ENCODE measurements around the gene TNFRSF19.

The TNFRSF19 gene

GRCh38 chr13:23608701-23609413 is 38.6 kb downstream of the TNFRSF19 start:
- no peak for DNase-seq

DNA sequence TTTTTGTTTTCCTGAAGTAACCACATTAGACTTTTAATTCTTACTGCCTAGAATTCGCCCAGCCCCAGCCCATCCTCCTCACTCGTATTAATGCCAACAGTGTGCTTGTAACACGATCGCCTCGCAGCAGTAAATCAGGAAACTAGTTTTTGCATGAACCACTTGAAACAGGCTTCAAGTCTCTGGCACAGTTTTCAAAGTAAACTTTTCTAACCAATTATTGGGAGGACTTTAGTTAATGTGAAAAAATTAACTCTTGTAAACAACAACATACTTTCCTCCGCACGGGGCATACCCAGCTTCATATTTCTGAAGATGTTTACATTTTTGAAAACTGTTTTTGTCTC is 39.2 kb downstream of the TNFRSF19 start:
- no peak for DNase-seq

- no peak for DNase-seq
Measured at GRCh38 chr13:23609874-23610576, 39.8 kb downstream of the TNFRSF19 start.

- DNase-seq: no peak
Measured at GRCh38 chr13:23610966-23611491, 40.8 kb downstream of the TNFRSF19 start.

DNA sequence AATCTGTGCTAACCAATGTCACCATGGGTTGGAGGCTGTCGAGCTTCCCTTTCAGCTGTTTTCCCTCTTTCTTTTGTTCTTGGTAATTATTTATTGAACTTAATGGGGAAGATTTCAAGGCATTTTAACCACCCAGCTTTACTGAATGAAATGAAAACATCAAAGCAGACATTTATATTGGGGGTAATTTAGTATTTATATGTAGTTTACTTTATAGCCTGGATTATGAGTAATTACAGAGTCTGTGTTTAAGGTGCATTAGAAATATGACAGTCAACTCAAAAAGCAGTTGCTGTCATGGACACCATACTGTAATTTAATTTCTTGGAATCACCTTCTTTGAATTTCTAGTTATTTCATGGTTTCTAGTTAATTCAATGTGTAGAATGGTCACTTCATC is 42.0 kb downstream of the TNFRSF19 start:
- no peak for DNase-seq

- no peak for DNase-seq
Measured at GRCh38 chr13:23612731-23613130, 42.5 kb downstream of the TNFRSF19 start.

DNA sequence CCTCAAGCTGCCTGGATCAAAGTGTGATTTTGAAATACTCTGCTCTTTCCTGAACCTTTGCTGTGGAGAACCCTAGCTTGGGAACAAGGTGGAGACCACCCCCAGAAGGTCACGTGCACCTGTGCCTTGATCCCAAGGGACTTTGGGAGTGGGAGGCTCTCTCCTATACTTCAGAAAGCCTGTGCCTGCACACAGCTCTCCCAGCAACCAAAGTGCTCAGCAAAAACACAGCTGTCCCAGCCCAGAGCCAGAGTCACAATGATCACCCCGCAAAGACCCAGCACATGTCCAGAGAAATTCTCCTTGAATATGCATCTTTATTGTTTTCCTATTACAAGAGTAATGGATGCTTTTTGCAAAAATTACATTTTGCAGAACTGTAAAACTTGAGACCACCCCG is 43.4 kb downstream of the TNFRSF19 start:
- DNase-seq: no peak

DNA sequence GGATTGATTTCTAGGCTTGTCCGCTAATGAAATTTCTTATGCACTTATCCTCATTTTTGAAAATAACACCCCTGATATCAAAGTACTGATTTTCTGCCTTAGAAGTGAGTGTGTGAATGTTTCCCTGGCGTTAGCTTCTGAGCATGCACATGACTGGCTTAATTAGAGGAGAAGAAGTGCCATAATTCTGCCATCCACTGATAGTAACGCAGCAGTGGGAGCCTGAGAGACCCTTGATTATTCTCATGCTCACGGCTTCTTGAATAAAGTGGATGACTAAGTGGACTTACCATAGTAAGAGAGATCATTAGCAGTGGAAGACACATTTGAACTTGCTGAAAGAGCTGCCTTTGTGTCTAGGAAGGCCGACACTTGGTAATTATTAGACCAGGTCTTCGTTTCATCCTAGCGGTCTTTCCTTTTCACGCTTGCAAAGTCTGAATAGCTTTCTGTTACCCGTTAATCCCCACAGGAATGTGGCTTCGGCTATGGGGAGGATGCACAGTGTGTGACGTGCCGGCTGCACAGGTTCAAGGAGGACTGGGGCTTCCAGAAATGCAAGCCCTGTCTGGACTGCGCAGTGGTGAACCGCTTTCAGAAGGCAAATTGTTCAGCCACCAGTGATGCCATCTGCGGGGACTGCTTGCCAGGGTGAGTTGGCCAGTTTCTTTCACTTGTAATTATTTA is 45.3 kb downstream of the TNFRSF19 start:
- no peak for DNase-seq

- no peak for DNase-seq
Measured at GRCh38 chr13:23616228-23616627, 46.0 kb downstream of the TNFRSF19 start.

DNA sequence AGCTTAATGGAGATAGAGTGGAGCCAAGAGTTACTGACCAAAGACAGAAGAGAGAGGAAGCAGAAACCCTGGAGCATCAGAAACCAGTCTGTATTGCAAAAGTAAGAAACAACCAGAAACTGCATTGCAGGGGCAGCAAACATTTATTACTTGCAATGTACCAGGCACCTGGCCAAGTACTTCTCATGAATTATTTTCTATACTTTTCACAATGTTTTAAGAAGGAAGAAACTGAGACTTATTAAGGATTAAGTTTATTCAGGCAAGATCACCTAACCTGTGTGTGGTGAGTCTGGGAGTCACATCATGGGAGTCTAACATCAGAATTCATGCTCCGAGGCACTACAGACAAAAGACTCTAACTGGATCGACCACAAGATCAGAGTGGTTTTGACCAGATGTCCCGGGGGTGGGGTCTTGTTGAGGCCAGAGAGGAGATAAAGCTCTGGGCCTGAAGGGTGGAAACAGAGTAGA is 47.4 kb downstream of the TNFRSF19 start:
- no peak for DNase-seq

DNA sequence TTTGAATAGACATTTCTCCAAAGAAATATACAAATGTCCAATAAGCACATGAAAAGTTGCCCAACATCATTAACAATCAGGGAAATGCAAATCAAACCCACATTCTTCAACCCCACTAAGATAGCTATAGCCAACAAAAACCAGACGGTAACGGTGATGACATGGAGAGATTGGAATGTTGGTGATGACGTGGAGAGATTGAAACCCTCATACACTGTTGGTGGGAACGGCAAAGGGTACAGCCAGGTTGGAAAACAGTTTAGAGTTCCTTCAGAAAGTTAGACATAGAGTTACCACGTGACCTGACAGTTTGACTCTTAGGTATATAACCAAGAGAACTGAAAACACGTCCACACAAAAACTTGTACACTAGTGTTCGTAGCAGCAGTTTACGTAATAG is 48.1 kb downstream of the TNFRSF19 start:
- no peak for DNase-seq

DNA sequence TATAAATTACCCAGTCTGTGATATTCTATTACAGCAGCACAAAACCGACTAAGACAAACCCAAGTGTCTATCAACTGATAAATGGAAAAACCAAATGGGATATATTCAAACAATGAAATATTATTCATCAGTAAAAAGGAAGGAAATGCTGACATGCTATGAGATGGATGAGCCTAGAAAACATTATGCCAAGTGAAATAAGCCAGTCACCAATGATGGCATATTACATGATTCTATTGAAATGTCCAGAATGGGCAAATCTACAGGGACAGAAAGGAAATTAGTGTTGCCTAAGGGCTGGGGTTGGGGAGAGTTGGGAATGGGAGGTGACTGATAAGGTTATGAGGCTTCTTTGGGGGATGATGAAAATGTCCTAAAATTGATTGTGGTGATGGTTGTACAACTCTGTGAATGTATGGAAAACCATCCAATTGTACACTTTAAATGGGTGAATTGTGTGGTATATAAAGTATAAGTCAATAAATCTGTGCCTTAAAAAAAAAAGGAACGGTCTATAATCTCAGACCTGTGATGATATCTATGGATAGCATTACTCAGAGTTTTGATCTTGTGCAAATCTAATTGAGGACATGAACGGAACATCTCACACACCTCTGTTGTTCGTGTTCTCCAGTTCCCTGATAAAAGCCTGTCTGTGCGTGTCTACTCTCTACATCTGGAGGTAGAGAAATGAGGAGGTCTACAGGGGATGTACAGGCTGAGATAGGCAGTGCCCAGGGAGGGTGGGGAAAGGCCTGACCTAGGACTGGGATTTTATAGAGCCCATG is 49.0 kb downstream of the TNFRSF19 start:
- DNase-seq: no peak

GRCh38 chr13:23620211-23620610 is 50.0 kb downstream of the TNFRSF19 start:
- no peak for DNase-seq

GRCh38 chr13:23620613-23621315 is 50.6 kb downstream of the TNFRSF19 start:
- DNase-seq: no peak

DNA sequence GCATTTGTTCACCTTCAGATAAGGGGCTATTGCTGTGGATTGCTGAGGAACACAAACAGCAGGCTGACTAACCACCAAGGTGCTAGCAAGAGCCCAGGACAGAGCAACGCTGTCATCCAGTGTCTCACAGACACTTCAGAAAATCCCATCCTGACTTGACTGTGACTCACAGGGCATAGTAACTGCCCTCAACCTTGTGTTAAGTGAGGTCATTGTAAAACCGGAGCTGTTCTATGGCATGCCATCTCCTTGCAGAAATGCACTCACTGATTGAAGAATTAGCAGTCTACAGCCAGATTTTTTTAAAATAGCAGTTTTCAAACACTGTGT is 51.1 kb downstream of the TNFRSF19 start:
- no peak for DNase-seq

DNA sequence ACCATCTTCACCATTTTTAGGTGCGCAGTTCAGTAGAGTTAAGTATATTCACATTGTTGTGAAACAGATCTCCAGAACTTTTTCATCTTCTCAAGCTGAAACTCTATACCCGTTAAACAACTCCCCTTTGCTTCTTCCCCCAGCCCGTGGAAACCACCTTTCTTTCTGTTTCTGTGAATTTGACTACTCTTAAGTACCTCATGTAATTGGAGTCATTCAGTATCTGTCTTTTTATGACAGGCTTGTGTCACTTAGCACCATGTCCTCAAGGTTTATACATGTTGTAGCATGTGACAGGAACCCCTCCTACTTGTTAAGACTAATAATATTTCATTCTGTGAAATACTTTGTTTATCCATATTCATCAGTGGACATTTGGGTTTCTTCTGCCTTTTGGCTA is 52.8 kb downstream of the TNFRSF19 start:
- DNase-seq: no peak

GRCh38 chr13:23623394-23623793 is 53.2 kb downstream of the TNFRSF19 start:
- DNase-seq: no peak

- DNase-seq: no peak
Measured at GRCh38 chr13:23626700-23627099, 56.5 kb downstream of the TNFRSF19 start.

- no peak for DNase-seq
Measured at GRCh38 chr13:23627410-23627809, 57.2 kb downstream of the TNFRSF19 start.

DNA sequence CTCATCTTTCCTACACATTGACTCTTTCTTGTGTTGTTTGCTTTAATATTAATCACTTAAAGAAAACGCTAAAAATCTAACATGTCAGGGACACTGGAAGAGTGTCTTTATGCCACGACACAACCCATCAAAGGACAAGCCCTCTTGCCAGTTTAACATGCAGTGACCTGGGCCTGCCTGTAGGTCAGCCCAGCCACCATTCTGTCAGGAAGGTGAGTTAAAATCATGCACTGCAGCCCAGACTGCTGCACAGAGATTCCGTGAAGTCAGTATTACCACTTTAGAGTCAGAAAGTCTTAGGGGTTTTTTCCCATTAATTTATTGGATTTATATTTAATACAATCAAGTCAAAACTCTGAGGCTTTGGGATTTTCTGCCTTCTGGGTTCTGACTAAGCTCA is 58.0 kb downstream of the TNFRSF19 start:
- no peak for DNase-seq

DNA sequence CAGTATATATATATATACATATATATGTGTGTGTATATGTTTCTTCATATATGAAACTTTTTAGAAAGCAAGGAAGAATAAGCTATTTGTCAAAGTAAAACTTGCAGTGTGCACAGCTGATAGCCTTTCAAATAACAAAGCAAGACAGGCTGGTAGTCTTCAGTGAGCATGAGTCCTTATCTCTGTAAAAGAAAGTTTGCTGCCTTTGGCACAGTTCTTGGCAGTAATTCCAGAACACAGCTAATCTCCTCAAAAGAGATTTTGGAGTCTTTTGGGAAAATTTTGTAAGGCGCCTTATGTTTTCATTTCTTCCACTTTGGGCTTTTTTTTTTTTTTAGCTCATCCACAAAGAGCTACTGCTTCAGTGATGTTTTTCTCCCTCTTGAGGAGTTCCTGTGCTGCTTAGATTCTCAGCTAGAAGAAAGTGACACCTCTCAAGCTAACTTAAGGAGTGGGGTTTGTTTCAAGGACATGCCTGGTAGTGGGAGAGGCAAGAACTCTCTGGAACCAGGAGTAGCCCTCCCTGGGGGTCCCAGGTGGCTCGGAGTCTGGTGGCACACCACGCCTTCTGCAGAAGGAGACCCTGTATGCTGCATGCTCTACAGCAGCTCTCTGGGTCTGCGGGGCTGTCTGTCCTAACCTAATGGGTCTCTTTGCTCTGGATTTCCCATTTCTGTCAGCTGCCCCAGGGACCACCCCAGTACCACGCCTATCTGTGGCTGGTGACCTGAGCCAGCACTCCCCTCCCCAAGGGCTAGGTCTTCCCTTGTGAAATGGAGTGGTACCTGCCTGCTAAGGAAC is 58.8 kb downstream of the TNFRSF19 start:
- DNase-seq: no peak
